Spleen (tissue), 7 donors: ENCODE measurements around the gene XBP1.

Source experiments
- POLR2A ChIP-seq, 3 donors: fragments of 450-650 bp; IDR thresholded peaks; one replicate each; pipeline ENCODE4 v1.5.1; 2017; ENCODE audit warnings: antibody characterized with exemption in 3 of 3, mild to moderate bottlenecking in 1 of 3
- POLR2AphosphoS5 ChIP-seq, 3 donors: sonication (generic); formaldehyde crosslinking; IDR thresholded peaks; one replicate each; pipeline ENCODE4 v1.5.1; 2017; ENCODE audit warnings: antibody characterized with exemption in 3 of 3
- TF ChIP-seq, protein P1 (sequence below), 11 experiments: fragments of 200-600 bp in 7 of 11; fragments of 450-650 bp in 4 of 11; sonication (generic) in 4 of 11; IDR thresholded peaks in 8 of 11; conservative IDR thresholded peaks in 3 of 11; 1 replicate in 7 of 11; 2 replicates in 4 of 11; pipeline versions ENCODE4 v1.4.0 to v1.8.0; 2016 to 2021; ENCODE audit warnings: antibody characterized with exemption in 11 of 11, inconsistent platforms in 4 of 11, mild to moderate bottlenecking in 1 of 11
- donor health status: DM: no; HTN: no; CAD: no; lungs with moderate emphysema.
- donor health status: DM: no; HTN: no; CAD: no.
- donor health status: DM: no; HTN: no; CAD: no.

DNA sequence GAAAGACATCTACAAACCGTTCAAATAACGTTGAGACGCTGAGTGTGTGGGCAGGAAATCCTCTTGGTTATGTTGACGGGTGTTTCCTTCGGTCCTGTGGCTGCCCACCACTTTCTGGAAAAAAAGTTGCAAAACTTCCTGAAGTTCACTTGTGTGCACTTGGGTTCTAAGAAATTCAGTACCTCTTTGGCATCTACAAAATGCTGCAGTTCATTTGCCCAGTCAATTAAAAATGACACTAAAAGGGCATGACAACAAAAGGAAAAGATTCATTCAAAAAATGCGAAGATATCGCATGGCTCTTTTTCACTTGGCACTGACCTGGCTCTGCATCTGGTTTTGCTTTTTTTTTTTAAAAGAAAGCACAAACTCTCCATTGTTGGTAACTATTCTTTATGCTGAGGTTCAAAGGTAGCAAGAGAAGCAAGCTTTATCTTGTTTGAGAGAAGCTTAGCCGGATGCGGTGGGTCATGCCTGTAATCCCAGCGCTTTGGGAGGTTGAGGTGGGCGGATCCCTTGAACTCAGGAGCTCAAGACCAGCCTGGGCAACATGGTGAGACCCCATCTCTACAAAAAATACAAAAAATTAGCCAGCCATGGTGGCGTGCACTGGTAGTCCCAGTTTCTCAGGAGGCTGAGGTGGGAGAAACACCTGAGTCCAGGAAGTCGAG is 10.6 kb upstream of the XBP1 start:
- TF ChIP-seq, protein P1, sequence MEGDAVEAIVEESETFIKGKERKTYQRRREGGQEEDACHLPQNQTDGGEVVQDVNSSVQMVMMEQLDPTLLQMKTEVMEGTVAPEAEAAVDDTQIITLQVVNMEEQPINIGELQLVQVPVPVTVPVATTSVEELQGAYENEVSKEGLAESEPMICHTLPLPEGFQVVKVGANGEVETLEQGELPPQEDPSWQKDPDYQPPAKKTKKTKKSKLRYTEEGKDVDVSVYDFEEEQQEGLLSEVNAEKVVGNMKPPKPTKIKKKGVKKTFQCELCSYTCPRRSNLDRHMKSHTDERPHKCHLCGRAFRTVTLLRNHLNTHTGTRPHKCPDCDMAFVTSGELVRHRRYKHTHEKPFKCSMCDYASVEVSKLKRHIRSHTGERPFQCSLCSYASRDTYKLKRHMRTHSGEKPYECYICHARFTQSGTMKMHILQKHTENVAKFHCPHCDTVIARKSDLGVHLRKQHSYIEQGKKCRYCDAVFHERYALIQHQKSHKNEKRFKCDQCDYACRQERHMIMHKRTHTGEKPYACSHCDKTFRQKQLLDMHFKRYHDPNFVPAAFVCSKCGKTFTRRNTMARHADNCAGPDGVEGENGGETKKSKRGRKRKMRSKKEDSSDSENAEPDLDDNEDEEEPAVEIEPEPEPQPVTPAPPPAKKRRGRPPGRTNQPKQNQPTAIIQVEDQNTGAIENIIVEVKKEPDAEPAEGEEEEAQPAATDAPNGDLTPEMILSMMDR (IDR thresholded peaks at IDR 0.05 in 8 of 11, conservative IDR thresholded peaks at IDR 0.05 in 3 of 11), result no peak
- TF ChIP-seq POLR2A (IDR thresholded peaks at IDR 0.05), result no peak
- TF ChIP-seq POLR2AphosphoS5 (IDR thresholded peaks at IDR 0.05), result peak in 1 of 3 donors; percentile 71
